Measurements from ENCODE around the gene NSMCE3. TPM values are rescaled to one million over a fixed set of nuclear protein-coding genes. Genes with fewer than 3 reads are reported as not detected.
A peak's percentile ranks its signal among the peaks of the same experiment; 100 is the strongest.

NSMCE3 gene
- total and polyA plus RNA-seq, 9 of the 15 experiments (the other 6 are each of a cell fraction or from before 2014, with no cell fraction given), result 0.92 to 8.4 (median 5.4) TPM

DNA sequence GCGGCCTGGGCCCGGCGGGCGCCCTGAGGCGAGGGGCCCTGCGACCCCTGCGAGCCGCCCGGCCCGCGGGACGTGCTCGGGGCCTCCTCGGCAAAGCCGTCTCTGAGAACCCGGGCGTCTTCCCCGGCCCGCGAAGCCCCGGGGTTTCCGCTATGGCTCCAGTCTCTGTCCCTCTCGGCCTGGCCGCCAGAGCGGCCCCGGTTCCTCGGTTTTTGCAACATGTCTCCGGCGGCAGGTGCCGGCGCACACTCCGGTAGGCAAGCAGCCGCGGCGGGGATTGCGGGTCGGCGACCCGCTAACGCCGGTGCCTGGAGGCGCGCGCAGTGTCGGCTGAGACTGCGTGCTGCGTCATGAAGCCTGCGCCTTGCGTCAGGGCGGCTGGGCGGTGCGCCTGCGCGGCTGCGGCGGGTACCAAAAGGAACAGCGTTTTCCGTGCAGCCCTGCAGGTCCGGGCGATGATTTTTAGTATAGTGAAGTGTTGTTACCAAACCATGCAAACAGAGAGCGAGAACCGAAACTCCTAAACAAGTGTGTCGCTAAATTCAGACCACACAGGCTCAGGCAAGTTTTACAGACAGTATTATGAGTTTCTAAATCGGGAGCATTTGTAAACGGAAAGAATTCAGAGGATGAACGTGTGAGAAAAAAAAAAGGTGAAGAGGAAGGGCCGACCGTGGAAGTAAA is at the start of gene NSMCE3 (continued):
- TF ChIP-seq, protein P1, sequence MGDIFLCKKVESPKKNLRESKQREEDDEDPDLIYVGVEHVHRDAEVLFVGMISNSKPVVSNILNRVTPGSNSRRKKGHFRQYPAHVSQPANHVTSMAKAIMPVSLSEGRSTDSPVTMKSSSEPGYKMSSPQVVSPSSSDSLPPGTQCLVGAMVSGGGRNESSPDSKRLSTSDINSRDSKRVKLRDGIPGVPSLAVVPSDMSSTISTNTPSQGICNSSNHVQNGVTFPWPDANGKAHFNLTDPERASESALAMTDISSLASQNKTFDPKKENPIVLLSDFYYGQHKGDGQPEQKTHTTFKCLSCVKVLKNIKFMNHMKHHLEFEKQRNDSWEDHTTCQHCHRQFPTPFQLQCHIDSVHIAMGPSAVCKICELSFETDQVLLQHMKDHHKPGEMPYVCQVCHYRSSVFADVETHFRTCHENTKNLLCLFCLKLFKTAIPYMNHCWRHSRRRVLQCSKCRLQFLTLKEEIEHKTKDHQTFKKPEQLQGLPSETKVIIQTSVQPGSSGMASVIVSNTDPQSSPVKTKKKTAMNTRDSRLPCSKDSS (IDR thresholded peaks at IDR 0.05; ENCODE audit: low read depth, partially characterized antibody), result no peak
- TF ChIP-seq NCOA1 (IDR thresholded peaks at IDR 0.05; ENCODE audit: low read depth) (no peak), MTA3 (IDR thresholded peaks at IDR 0.05; ENCODE audit: borderline replicate concordance) (peak; percentile 25; the same call in 1 of the 2 replicates), ZNF140 (CRISPR knock-in tag; IDR thresholded peaks at IDR 0.05) (no peak), CCNT2 (IDR thresholded peaks at IDR 0.05; ENCODE audit: borderline replicate concordance, extremely low read depth, insufficient read length, low read depth, low read length) (peak; percentile 47), ZNF274 (IDR thresholded peaks at IDR 0.05; ENCODE audit: borderline replicate concordance, low read depth, low read length) (no peak), BRCA1 (IDR thresholded peaks at IDR 0.05) (no peak), BRCA1 (CRISPR knock-in tag; IDR thresholded peaks at IDR 0.05) (no peak), CEBPB (tag; IDR thresholded peaks at IDR 0.05) (peak; percentile 37; the same call in 1 of the 2 replicates), ZNF766 (CRISPR knock-in tag; conservative IDR thresholded peaks at IDR 0.05) (no peak), FOXK2 (conservative IDR thresholded peaks at IDR 0.05 in 1 of 2, IDR thresholded peaks at IDR 0.05 in 1 of 2; ENCODE audit: low read depth in 2 of 2) (peak in 1 of 2 experiments; percentile 18; a peak in 1 of 4 replicates), SMARCE1 (IDR thresholded peaks at IDR 0.05) (no peak), ZNF23 (CRISPR knock-in tag; IDR thresholded peaks at IDR 0.05) (no peak), RB1 (IDR thresholded peaks at IDR 0.05; ENCODE audit: low read depth) (peak; percentile 84; the same call in 1 of the 2 replicates), ZBTB7A (IDR thresholded peaks at IDR 0.05; ENCODE audit: borderline replicate concordance, control insufficient read depth, low read depth, low read length) (peak; percentile 34; the same call in 1 of the 2 replicates), TCF3 (CRISPR knock-in tag; IDR thresholded peaks at IDR 0.05) (0 out of 2 replicates have a peak, but pooled peaks have one; percentile 13), ARNT (IDR thresholded peaks at IDR 0.05) (0 out of 4 replicates have a peak, but pooled peaks of 1 of the 2 experiments have one; percentile 28), BRF1 (IDR thresholded peaks at IDR 0.05; ENCODE audit: borderline replicate concordance, extremely low read depth, insufficient read length) (no peak)
- TF ChIP-seq, protein P2, sequence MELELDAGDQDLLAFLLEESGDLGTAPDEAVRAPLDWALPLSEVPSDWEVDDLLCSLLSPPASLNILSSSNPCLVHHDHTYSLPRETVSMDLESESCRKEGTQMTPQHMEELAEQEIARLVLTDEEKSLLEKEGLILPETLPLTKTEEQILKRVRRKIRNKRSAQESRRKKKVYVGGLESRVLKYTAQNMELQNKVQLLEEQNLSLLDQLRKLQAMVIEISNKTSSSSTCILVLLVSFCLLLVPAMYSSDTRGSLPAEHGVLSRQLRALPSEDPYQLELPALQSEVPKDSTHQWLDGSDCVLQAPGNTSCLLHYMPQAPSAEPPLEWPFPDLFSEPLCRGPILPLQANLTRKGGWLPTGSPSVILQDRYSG (tag; conservative IDR thresholded peaks at IDR 0.05; ENCODE audit: low read depth), result no peak
- TF ChIP-seq, protein P3, sequence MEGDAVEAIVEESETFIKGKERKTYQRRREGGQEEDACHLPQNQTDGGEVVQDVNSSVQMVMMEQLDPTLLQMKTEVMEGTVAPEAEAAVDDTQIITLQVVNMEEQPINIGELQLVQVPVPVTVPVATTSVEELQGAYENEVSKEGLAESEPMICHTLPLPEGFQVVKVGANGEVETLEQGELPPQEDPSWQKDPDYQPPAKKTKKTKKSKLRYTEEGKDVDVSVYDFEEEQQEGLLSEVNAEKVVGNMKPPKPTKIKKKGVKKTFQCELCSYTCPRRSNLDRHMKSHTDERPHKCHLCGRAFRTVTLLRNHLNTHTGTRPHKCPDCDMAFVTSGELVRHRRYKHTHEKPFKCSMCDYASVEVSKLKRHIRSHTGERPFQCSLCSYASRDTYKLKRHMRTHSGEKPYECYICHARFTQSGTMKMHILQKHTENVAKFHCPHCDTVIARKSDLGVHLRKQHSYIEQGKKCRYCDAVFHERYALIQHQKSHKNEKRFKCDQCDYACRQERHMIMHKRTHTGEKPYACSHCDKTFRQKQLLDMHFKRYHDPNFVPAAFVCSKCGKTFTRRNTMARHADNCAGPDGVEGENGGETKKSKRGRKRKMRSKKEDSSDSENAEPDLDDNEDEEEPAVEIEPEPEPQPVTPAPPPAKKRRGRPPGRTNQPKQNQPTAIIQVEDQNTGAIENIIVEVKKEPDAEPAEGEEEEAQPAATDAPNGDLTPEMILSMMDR (IDR thresholded peaks at IDR 0.05 in 2 of 3, conservative IDR thresholded peaks at IDR 0.05 in 1 of 3; ENCODE audit: insufficient read depth in 2 of 3, low read depth in 1 of 3, low read length in 3 of 3), result no peak

Data from K562 (cell line).